ENCODE results near the gene VGF.

Gene VGF

DNA sequence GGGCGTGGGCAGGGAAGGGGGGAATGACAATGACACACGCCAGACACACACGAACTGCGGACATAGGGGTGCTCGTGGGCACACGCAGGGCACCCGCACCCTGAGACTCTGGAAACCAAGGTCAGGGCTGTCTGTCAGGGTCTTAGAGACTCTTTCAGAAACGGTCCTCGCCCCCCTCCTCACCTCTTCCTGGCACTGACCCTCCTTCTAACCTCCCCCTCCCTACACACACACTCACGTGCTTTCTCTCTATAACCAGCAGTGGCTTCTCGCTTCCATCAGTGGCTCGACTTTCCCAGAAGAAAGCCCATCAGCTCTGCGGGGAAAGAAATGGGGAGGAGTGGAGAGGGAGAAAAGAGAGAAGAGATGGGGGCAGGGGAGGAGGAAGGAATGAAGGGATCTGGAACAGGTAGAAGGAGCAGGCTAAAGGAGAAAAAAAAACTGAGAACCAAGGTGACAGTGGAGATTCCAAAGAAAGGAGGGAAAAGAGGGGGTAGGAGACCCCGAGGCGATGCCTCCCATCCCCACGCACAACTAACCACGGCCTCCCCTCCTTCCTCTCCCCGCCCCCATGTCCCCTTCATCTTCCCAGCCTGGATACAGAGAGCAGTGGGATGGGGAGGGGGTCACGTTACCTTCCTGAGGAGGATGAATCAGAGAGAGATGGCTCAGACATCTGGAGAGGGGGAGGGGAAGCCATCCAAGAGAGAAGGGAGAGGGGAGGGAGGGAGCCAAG, 1.7 kb upstream of the VGF start:
- peak; percentile 79 for DNase-seq (ENCODE audit: low spot score)

- DNase-seq (ENCODE audit: low spot score): no peak
Observed at GRCh38 chr7:101166648-101166908, 1.2 kb upstream of the VGF start.

DNA sequence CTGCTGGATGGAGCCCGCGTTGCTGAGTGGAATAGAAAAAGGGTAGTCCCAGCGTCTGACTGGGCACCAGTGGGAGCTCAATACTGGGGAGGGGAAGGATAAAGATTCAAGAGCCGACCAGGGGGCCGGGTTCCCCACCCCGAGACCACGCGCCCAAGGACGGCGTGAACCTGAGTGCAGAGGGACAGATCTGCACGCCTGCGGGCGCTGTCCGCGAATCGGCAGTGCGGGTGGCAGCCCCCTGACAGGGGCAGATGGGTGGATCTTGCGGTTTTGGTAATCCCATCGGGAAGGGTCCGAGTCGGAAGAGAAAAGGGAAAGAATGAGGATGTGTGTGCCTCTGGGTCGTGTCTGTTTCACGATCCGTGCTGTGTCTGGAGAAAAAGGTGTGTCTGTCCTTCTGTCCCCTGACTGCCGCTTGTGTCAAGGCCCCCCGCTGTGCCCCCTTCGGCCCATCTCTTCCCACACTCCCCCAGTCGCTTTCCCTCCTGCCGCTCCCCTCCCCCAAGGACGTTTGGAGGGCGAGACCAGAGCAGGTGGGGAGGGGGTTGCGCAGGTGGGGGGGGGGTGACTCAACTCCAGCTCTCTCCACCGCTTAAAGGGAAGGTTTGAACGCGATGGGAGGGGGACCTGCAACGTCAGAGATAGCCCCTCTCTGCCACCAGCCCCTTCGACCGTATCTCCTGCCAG, 734 bp upstream of the VGF start:
- DNase-seq (ENCODE audit: low spot score): no peak

DNA sequence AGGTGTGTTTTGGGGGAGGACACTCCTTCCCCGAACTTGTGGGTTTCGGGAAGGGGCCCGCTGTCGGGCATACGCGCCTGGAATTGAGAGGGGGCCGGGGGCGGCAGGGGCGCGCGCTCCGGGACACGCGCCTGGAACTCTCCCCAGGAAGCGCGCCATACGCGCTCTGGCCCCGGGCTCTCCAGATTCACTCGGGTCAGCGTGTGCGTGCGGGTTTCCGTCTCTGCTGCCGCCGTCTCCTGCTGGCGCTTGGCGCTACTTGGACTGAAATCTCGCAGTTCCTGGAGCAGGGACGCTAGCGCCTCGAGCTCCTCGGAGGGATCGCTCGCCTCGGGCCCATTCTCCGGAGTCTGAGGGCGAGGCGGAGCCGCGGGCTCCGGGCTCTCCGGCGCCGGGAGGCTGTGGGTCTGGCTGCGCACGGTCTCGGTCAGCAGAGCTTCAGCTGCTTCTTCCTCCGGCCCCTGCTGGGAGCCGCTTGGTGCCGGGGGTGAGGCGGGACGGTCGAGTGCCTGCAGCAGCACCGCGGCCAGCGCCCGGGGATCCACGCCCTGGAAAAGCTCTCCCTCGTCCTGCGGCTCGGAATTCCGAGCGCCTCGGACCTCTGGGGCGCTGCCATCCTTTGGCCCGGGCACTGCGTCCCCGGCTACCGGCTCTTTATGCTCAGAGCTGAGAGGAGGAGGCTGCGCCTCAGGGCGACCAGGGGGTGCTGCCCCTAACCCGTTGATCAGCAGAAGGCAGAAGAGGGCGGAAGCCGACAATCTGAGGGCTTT, 1.1 kb downstream of the VGF start:
- no peak for DNase-seq (ENCODE audit: low spot score)

DNA sequence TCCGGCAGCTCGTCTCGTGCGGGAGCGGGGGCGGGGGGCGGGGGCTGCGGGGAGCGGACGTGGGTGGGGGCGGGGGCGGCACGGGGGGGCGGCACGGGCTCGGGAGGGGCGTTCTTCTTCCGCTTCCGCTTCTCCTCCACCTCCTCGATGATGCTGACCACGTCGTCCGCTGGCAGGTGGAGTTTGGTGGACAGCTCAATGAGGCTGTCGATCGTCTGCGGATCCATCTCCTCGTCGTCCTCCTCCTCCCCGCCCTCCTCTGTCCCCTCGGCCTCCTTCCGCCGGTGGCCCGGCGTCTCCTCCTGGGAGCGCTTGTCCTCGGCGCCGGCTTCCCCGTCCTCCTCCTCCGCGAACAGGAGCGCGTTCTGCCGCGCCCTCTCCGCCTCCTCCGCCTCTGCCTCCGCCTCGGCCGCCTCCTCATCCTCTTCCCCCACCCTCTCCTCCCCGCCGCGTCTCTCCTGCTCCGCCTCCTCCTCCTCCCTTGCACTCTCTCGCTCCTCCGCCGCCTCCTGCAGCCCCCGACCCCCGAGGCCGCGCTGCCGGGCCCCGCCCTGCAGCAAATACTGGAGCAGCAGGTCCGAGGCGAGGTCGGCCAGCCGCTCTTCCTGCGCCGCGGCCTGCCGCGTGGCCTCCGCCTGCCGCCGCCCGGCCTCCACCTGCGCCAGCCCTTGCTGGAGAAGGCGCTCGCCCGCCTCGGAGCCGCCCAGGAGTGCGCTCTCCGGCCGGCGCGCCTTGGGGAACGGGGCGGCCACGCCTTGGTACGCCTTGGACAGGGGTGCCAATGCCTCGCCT, 1.9 kb downstream of the VGF start:
- DNase-seq (ENCODE audit: low spot score): peak; percentile 69

DNA sequence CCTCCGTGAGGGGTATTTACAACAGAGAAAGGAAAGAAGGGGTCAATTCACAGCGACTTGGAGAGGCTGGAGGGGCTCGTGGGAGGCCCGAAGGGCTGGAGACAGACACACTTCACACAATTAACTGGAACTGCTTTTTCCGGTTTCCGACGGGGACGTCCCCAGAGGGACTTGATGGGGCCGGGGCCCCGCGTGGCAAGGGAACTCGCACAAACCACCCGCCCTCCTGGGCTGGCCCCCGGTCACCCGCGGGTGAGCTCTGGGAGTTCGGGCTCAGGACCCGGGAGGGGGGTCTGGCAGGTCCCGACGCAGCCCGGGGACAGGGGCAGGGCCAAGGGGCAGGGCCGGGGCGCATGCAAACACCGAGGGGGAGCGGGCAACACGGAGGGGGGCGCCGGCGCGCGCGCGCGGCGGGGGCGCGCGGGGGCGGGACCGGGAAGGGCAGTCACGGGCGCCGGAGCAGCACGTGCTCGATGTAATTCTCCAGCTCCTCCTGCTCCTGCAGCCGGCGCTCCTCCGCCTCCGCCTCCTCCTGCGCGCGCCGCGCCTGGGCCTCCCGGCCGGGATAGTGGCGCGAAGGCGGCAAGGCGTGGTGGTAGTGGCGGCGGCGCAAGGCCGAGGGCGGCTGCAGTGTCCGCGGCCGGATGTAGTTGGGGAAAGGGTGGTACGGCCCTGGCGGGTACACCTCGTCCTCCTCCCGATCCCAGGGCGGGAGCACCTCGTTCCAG, 2.7 kb downstream of the VGF start:
- DNase-seq (ENCODE audit: low spot score): peak; percentile 76

GRCh38 chr7:101161692-101162471, 3.5 kb downstream of the VGF start:
- no peak for DNase-seq (ENCODE audit: low spot score)

DNA sequence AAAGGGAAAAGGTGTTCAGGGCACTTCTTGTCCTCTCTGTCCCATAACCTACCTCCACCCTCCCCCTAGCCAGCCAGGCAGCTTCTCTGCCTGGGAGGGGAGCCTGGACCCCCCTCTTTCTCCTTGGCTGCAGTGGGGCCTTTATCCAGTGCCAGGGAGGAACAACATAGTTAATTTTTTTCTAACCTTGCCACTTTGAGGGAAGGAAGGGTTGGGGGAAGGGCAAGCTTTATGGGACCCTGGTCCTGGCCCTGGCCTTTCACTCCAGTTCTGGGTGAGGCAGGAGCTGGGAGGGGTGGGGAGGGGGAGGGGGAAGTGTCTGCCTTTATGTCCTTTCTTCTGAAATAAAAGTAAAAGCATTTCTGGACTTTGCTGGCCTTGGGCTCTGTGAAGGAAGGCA, 4.5 kb downstream of the VGF start:
- no peak for DNase-seq (ENCODE audit: low spot score)

DNA sequence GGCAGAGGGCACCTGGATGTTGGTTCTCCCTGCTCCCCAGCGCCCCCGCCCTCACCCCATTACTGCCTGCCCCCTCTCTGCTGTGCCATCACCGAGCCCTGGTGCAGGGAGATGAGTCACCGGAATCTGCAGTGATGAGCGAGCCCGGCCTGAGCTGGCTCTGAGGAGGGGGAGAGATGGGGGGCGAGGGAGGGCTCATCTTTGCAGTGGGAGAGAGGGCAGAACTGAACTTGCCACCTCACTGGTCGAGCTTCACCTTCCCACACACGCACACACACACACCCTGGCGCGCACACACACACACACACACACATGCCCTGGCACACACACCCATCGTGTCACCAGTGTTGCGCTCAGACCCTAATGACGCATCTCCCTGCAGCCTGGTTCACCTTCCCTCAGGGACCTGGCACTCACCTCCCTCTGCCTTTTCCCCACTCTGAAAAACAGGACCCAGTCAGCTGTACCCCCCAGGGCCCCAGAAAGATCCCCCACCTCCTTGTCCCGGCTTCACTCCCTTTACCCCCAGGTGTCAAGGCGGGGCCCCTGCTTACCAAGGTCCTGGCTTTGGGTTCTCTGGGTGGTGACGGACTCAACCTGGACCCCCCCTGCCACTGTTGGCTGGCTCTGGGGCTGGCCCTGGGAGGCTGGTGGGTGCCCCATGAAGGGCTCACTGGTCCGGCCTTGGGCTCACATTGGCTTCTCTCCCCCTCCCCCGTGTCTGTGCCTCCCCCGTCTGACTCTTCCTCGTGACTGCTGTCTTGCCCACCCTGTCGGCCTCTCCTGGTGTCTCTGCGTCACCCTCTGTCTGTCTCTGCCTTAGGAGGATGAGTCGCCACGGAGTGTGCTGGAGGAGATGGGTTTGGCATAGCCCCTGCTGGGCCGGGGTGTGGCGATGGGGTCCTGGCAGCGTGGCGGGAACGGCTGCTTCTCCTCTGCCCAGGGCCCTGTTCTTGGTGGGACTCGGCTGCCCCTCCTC, 5.4 kb downstream of the VGF start:
- no peak for DNase-seq (ENCODE audit: low spot score)

DNA sequence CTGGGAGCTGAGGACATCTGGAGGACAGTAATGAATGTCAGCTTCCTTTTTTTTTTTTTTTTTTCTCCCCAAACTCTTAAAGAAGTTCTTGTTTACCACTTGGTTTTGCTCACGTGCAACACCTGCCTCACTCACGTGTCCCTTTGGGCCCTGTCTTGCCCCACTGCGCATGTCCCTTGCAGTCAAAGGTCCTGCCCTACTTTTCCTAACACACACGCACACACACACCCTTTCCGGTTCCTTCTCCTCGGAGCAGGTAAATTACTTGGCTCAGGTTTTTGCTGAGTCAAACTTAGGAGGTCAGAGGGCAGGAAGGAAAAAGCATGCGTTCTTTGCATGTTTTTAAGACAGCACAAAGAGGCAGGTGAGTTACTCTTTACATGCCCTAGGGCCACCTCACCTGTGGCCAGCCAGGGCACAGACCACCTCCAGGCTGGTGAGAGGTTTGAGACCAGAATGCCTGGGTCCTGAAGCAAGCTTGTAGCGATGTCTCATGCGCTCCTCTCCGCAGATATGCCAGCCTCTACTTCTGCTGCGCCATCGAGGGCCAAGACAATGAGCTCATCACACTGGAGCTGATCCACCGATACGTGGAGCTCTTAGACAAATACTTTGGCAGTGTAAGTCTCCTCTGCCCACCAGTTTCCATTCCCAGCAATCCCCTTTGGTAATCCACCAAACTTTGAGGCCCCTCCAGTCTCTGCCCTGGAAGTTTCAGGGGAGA, 8.3 kb downstream of the VGF start:
- no peak for DNase-seq (ENCODE audit: low spot score)

DNA sequence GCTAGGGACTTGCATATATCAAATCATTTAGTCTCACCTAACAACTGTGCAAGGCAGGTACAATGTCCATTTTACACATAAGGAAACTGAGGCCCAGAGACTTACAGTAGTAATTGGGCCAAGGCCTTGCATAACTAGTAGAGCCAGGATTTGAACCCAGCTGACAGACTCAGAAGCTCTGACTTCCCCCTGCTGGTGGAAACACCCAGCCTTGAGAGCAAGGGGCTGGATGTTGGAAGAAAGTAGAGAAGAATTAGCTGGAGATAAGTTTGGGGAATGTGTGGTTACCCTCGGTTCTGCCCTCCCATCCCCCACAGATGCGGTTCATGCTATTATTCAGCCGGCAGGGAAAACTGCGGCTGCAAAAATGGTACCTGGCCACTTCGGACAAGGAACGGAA, 9.1 kb downstream of the VGF start:
- DNase-seq (ENCODE audit: low spot score): no peak

DNA sequence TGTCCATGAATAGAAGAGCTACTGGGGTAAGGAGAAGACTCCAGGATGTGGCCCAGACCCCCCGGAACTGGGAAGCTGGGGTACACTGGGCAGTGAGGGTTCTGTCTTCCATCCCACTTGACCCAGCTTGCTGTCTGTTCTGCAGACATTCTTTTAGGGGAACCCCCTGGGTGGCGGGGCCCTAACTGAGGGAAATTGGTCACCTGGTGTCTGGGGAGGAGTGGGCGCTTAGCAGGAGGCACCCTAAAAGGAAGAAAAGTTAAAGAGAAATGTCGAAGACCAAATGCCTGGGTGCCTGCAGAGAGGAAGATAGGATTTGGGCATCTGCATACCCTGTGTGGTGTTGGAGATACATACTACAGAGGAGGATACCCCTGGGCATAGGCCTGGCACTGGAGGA, 10.1 kb downstream of the VGF start:
- no peak for DNase-seq (ENCODE audit: low spot score)

DNA sequence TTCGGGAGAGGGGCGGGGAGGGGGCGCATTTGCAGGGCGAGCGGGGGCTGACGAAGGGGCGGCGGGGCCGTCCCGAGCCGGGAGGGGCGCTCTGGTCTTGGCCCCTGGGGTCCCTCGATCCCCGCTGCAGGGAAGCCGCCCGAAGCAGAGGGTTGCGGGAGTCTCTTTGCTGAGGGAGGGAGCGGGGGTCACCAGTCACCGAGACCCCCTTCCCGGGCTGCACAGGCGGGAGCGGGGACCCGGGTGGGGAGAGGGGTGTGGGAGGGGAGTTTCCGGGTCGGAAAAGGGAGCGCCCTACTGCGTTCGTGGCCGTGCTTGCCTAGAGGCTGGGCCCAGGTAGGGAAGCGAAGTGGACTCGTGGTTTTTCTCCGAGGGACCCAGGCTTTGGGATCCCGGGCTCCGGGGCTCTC, 10.7 kb downstream of the VGF start:
- DNase-seq (ENCODE audit: low spot score): no peak

- peak; percentile 99 for DNase-seq (ENCODE audit: low spot score)
Observed at GRCh38 chr7:101153969-101154692, 11.2 kb downstream of the VGF start, which contains the start of gene AP1S1. AP1S1 (plus strand) TSS chr7:101154476; CDS start chr7:101154515, 39 bp downstream.

- DNase-seq (ENCODE audit: low spot score): no peak
Observed at GRCh38 chr7:101151908-101152651, 13.3 kb downstream of the VGF start.

GRCh38 chr7:101140746-101141382, 24.5 kb downstream of the VGF start:
- no peak for DNase-seq (ENCODE audit: low spot score)

DNA sequence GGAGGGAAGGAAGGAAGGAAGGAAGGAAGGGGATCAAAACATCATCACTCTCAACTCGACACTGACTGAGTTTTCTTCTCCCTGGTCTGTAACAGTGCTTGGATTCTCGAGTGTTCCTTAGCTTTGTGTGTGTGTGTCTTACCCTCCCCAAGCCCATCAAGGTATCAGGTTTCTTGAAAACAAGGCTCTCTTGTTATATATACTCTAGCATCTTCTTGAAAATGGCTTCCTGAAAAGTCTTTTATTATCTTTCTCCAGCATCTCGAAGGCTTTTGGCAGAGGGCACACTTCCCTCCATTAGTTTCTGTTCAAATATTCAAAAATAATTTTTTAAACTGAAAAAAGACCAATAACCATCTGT, 25.1 kb downstream of the VGF start:
- no peak for DNase-seq (ENCODE audit: low spot score)
